GM23248 (cell line): ENCODE measurements around the gene OSBPL6. TPM values are rescaled to one million over a fixed set of nuclear protein-coding genes. Genes with fewer than 3 reads are reported as not detected.
A peak's percentile ranks its signal among the peaks of the same experiment; 100 is the strongest.

Experiments used
- DNase-seq: peaks from one replicate; pipeline ENCODE4 v3.0.0-alpha.2; 2015
- H2AFZ ChIP-seq: fragments of 200-600 bp; sonication (generic); 2 replicates; pipeline ENCODE4 v1.6.1; 2016; ENCODE audit warnings: antibody characterized with exemption
- H3F3A ChIP-seq: fragments of 200-600 bp; sonication (generic); 2 replicates; pipeline ENCODE4 v1.6.1; 2016; ENCODE audit warnings: mild to moderate bottlenecking, antibody characterized with exemption, mixed run types; ENCODE audit not compliant: insufficient read depth
- H3K27ac ChIP-seq: fragments of 200-600 bp; sonication (generic); 2 replicates; pipeline ENCODE4 v1.5.1; 2016; ENCODE audit warnings: mild to moderate bottlenecking
- H3K27me3 ChIP-seq: fragments of 200-600 bp; sonication (generic); replicated peaks from 2 replicates; pipeline ENCODE4 v1.6.1; 2016; ENCODE audit warnings: mild to moderate bottlenecking; ENCODE audit not compliant: insufficient read depth
- H3K36me3 ChIP-seq: fragments of 200-600 bp; sonication (generic); 2 replicates; pipeline ENCODE4 v1.6.1; 2016; ENCODE audit warnings: low read depth, mild to moderate bottlenecking
- H3K4me1 ChIP-seq: fragments of 200-600 bp; sonication (generic); 2 replicates; pipeline ENCODE4 v1.6.1; 2016; ENCODE audit warnings: mild to moderate bottlenecking; ENCODE audit not compliant: insufficient read depth
- H3K4me2 ChIP-seq: fragments of 200-600 bp; sonication (generic); one replicate; pipeline ENCODE4 v1.6.1; 2016; ENCODE audit warnings: mild to moderate bottlenecking; ENCODE audit not compliant: unreplicated experiment
- H3K4me3 ChIP-seq: fragments of 200-600 bp; sonication (generic); 2 replicates; pipeline ENCODE4 v1.5.1; 2016; ENCODE audit warnings: mild to moderate bottlenecking
- H3K79me2 ChIP-seq: fragments of 200-600 bp; sonication (generic); 2 replicates; pipeline ENCODE4 v1.6.1; 2016; ENCODE audit warnings: mild to moderate bottlenecking; ENCODE audit not compliant: insufficient read depth
- H3K9ac ChIP-seq: fragments of 200-600 bp; sonication (generic); 2 replicates; pipeline ENCODE4 v1.6.1; 2016; ENCODE audit warnings: mild to moderate bottlenecking
- H3K9me2 ChIP-seq: fragments of 200-600 bp; sonication (generic); 2 replicates; pipeline ENCODE4 v1.6.1; 2016; ENCODE audit warnings: mixed run types, mild to moderate bottlenecking, moderate library complexity; ENCODE audit not compliant: insufficient read depth
- H3K9me3 ChIP-seq: fragments of 200-600 bp; sonication (generic); one replicate; pipeline ENCODE4 v1.6.1; 2017; ENCODE audit warnings: low read depth
- H4K20me1 ChIP-seq: fragments of 200-600 bp; sonication (generic); 2 replicates; pipeline ENCODE4 v1.6.0; 2016; ENCODE audit not compliant: insufficient read depth
- EZH2 ChIP-seq: fragments of 200-600 bp; sonication (generic); IDR thresholded peaks from 2 replicates; pipeline ENCODE4 v1.6.1; 2018; ENCODE audit warnings: antibody characterized with exemption, mild to moderate bottlenecking; ENCODE audit not compliant: insufficient read depth, poor library complexity, severe bottlenecking
- EZH2phosphoT487 ChIP-seq: fragments of 200-600 bp; sonication (generic); IDR thresholded peaks from 2 replicates; pipeline ENCODE4 v1.6.1; 2018; ENCODE audit warnings: antibody characterized with exemption, moderate library complexity, mild to moderate bottlenecking, low read depth; ENCODE audit not compliant: insufficient read depth
- WGBS, 2 experiments: methylation state at CpG; one replicate each; pipeline ENCODE4 v1.1.6; 2015 to 2017; ENCODE audit warnings: low lambda C conversion rate in 2 of 2, low coverage in 1 of 2; ENCODE audit errors: missing lambda C conversion rate in 2 of 2; 5-methylcytosine and 5-hydroxymethylcytosine counted together
- in situ Hi-C: fragments of 300-500 bp; cut with MboI; formaldehyde crosslinking; loops from 2 replicates; pipeline ENCODE4 v1.15.0; 2020
- polyA plus RNA-seq: library from polyadenylated mRNA; unstranded; fragments of >200 nt; fragmentation: Nextera tagmentation; extraction: Ambion mirVana; gene quantifications from 2 replicates; pipeline ENCODE4 v1.2.1, GENCODE V29; 2016
- total RNA-seq: library from RNA; depleted of rRNA; stranded (reverse); fragments of >200 nt; shearing (Covaris generic); gene quantifications from 2 replicates; pipeline ENCODE4 v1.2.3, GENCODE V29; 2014

Gene OSBPL6
- total and polyA plus RNA-seq, 2 experiments from 2014 or later = 6.3 to 11.8 TPM

DNA sequence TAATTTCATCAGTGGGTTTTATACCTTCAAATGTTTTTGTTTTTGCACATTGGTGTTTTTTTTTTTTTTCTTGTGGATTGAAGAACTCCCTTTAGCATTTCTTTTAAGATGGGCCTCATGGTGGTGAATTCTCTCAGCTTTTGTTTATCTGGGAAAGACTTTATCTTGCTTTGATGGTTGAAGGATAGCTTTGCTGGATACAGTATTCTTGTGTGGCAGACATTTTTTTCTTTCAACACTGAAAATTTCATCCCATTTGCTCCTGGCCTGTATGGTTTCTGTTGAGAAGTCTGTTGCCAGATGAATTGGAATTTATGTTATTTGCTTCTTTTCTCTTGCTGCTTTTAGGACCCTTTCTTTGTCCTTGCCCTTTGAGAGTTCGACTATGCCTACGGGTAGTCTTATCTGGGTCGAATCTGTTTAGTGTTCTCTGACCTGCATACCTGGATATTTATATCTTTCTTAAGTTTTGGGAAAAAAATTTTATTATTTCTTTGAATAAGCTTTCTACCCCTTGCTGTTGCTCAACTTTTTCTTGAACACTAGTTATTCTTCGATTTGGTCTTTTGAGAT, 231.0 kb downstream of the OSBPL6 start:
- no peak overlapping the region for H3K4me3 ChIP-seq
- no peak overlapping the region for H2AFZ ChIP-seq
- H4K20me1 ChIP-seq = no peaks in the 10 kb centered on the region
- in situ Hi-C loops = no loop called here
- no peaks in the 10 kb centered on the region for H3K27me3 ChIP-seq
- peaks cover 10% of the 10 kb centered on the region; the same call in 1 of the 2 replicates for H3K36me3 ChIP-seq
- no peaks in the 10 kb centered on the region for H3K9me2 ChIP-seq
- H3K79me2 ChIP-seq = peaks cover 14% of the 10 kb centered on the region; the same call in 1 of the 2 replicates
- H3K4me2 ChIP-seq = no peak overlapping the region
- no peaks in the 10 kb centered on the region for H3K4me1 ChIP-seq
- 94 to 98% methylated on average over 4 of the region's 4 CpGs for WGBS, 2 experiments
- TF ChIP-seq EZH2phosphoT487 (no peak), EZH2 (no peak)
- no peaks in the 10 kb centered on the region for H3K9me3 ChIP-seq
- no peak for DNase-seq
- H3F3A ChIP-seq = peaks cover 4% of the 10 kb centered on the region; the same call in 1 of the 2 replicates
- no peak overlapping the region for H3K27ac ChIP-seq
- no peak overlapping the region for H3K9ac ChIP-seq

DNA sequence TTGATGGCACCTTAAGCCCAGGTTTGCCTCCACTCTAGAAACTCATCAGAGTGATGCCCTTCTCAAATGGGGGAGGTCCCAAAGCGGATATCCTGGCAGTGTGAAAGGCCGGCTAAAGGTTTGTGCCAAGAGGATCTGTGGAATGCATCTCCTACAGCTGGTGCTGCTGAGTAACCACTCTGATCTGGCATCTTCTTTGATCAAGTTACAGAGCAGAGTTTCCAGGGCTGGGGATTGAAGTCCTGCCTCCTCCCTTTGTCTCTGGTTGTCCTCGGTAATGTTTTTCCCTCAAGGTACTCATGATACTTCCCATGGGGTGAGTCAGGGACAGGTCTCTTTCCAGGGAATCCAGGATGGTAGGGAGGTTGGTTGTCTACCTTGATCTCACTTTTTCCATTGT, 232.1 kb downstream of the OSBPL6 start:
- Histone ChIP-seq H3K9ac (no peak overlapping the region), H2AFZ (no peak overlapping the region), H3K4me2 (no peak overlapping the region), H3F3A (peaks cover 8% of the 10 kb centered on the region; the same call in 1 of the 2 replicates), H3K4me3 (no peak overlapping the region), H3K9me3 (no peaks in the 10 kb centered on the region), H3K27ac (no peak overlapping the region), H3K9me2 (no peaks in the 10 kb centered on the region), H4K20me1 (no peaks in the 10 kb centered on the region), H3K4me1 (no peaks in the 10 kb centered on the region), H3K36me3 (peaks cover 15% of the 10 kb centered on the region; the same call in 1 of the 2 replicates), H3K27me3 (no peaks in the 10 kb centered on the region), H3K79me2 (peaks cover 14% of the 10 kb centered on the region; the same call in 1 of the 2 replicates)
- in situ Hi-C loops = no loop called here
- DNase-seq = peak; percentile 13
- TF ChIP-seq EZH2 (no peak), EZH2phosphoT487 (no peak)
- WGBS, 2 experiments = 73 to 80% methylated on average over 3 of the region's 3 CpGs

DNA sequence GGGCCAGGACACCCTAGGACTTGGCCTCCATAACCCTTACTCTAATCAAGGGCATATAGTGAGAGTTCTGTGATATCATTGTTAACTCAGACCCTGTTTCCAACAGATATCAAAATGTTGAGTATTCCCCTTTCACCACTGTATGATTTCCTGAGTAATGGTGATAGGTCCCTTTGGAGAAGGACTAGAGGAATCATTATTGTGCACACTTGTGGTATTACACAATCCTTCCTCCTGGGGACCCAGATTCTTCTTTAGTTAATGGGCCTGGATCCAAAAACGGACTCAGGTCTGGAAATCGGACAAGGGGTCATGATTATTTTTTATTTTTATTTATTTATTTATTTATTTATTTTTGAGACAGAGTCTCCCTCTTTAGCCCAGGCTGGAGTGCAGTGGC, 233.1 kb downstream of the OSBPL6 start:
- no peak overlapping the region for H2AFZ ChIP-seq
- TF ChIP-seq EZH2phosphoT487 (no peak), EZH2 (no peak)
- in situ Hi-C loops = no loop called here
- H3K4me1 ChIP-seq = no peaks in the 10 kb centered on the region
- peaks cover 25% of the 10 kb centered on the region; the same call in 1 of the 2 replicates for H3K36me3 ChIP-seq
- no peak overlapping the region for H3K4me2 ChIP-seq
- no peaks in the 10 kb centered on the region for H3K27me3 ChIP-seq
- H3F3A ChIP-seq = peaks cover 8% of the 10 kb centered on the region; the same call in 1 of the 2 replicates
- H3K79me2 ChIP-seq = peaks cover 14% of the 10 kb centered on the region; the same call in 1 of the 2 replicates
- no peak overlapping the region for H3K27ac ChIP-seq
- no peaks in the 10 kb centered on the region for H4K20me1 ChIP-seq
- no peaks in the 10 kb centered on the region for H3K9me3 ChIP-seq
- WGBS, 2 experiments = 95 to 97% methylated on average over 2 of the region's 2 CpGs
- no peaks in the 10 kb centered on the region for H3K9me2 ChIP-seq
- H3K9ac ChIP-seq = no peak overlapping the region
- no peak for DNase-seq
- H3K4me3 ChIP-seq = no peak overlapping the region

DNA sequence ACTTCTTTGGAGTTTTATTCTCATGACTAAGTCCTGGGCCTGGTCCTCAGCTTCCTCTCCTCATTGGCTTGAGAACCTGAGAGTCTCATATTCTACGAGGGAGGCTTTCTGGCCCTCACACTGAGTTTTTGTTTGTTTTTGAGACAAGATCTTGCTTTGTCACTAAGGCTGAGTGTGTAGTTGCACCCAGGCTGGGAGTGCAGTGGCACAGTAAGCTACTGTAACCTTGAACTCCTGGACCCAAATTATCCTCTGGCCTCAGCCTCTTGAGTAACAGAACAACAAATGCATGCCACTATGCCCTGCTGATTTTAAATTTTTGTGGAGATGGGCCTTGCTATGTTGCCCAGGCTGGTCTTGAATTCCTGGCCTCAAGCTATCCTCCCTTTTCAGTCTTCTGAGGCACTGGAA, 234.1 kb downstream of the OSBPL6 start:
- Histone ChIP-seq H3K27ac (no peak overlapping the region), H4K20me1 (no peaks in the 10 kb centered on the region), H3K4me3 (no peak overlapping the region), H3K9me3 (no peaks in the 10 kb centered on the region), H3K9me2 (no peaks in the 10 kb centered on the region), H3K9ac (no peak overlapping the region), H2AFZ (no peak overlapping the region), H3K36me3 (peaks cover 32% of the 10 kb centered on the region), H3K4me1 (no peaks in the 10 kb centered on the region), H3K27me3 (no peaks in the 10 kb centered on the region), H3F3A (peaks cover 8% of the 10 kb centered on the region; the same call in 1 of the 2 replicates), H3K79me2 (peaks cover 14% of the 10 kb centered on the region; the same call in 1 of the 2 replicates), H3K4me2 (no peak overlapping the region)
- TF ChIP-seq EZH2 = no peak
- TF ChIP-seq EZH2phosphoT487 = no peak
- no peak for DNase-seq
- in situ Hi-C loops = no loop called here
- WGBS, 2 experiments = 100% methylated on average over 1 of the region's 1 CpG
